HepG2 (cell line): ENCODE results near the gene RHBDD2. TPM values are rescaled to one million over a fixed set of nuclear protein-coding genes. Genes with fewer than 3 reads are reported as not detected.

Experiments used
- ATAC-seq: fragments of 200-7000 bp; cut with Tn5 transposase; 3 replicates; pipeline ENCODE4 v1.9.1; 2020; ENCODE audit warnings: mild to moderate bottlenecking, moderate library complexity
- BruUV-seq: library from RNA; stranded (reverse); fragments of 400-500 nt; replicated peaks from 2 replicates; lab custom pipeline; 2021; lab: Mats Ljungman, UMichigan
- CTCF ChIA-PET: fragments of 300-600 bp; formaldehyde crosslinking; extraction: SDS; loops from one replicate; lab custom pipeline; 2021; ENCODE audit warnings: low total read pairs, inconsistent platforms, low intra/inter-chr PET ratio; lab: Yijun Ruan, JAX
- POLR2A ChIA-PET: fragments of 350-600 bp; sonication (Branson Sonifier 250); formaldehyde crosslinking; loops from one replicate; lab custom pipeline; 2020; ENCODE audit warnings: antibody characterized with exemption, inconsistent platforms; lab: Yijun Ruan, JAX
- DNase-seq: peaks from one replicate; pipeline ENCODE4 v3.0.0-alpha.2; 2015; ENCODE audit warnings: low spot score
- FAIRE-seq: peaks from 3 replicates; lab custom pipeline; 2011; peaks lifted over from hg19 to GRCh38; lab: Jason Lieb, UNC
- H2AFZ ChIP-seq: one replicate; pipeline ENCODE4 v1.6.1; 2011; ENCODE audit warnings: low read length, inconsistent platforms
- H3K27ac ChIP-seq: fragments of 300-600 bp; 3 replicates; pipeline ENCODE4 v1.8.0; 2011; ENCODE audit warnings: mixed run types, mild to moderate bottlenecking, mixed read lengths, low read length, inconsistent platforms; ENCODE audit not compliant: insufficient read depth; ENCODE audit errors: extremely low read length
- H3K27me3 ChIP-seq, 2 experiments: fragments of 200-600 bp in 1 of 2; 2 replicates in 1 of 2; 3 replicates in 1 of 2; pipeline versions ENCODE4 v1.6.0 to v1.8.0; 2011; ENCODE audit warnings: low read length in 2 of 2, mild to moderate bottlenecking in 2 of 2, moderate library complexity in 2 of 2, inconsistent platforms in 1 of 2; ENCODE audit not compliant: insufficient read depth in 2 of 2, control insufficient read depth in 1 of 2
- H3K36me3 ChIP-seq, 2 experiments: fragments of 200-600 bp in 1 of 2; replicated peaks in 1 of 2; 2 replicates in 1 of 2; 3 replicates in 1 of 2; pipeline versions ENCODE4 v1.5.1 to v1.8.0; 2011; ENCODE audit warnings: low read length in 2 of 2, inconsistent platforms in 1 of 2; ENCODE audit not compliant: insufficient read depth in 2 of 2, control insufficient read depth in 1 of 2
- H3K4me1 ChIP-seq: 2 replicates; pipeline ENCODE4 v1.5.1; 2012; ENCODE audit warnings: low read length, inconsistent platforms; ENCODE audit not compliant: insufficient read depth
- H3K4me2 ChIP-seq: 2 replicates; pipeline ENCODE4 v1.6.0; 2011; ENCODE audit warnings: low read depth, low read length, inconsistent platforms
- H3K4me3 ChIP-seq, 3 experiments: fragments of 200-600 bp in 1 of 3; sonication (generic), shearing (Covaris generic) in 1 of 3; replicated peaks in 1 of 3; 2 replicates each; pipeline ENCODE4 v1.5.1; 2011 to 2016; ENCODE audit warnings: low read length in 3 of 3, inconsistent platforms in 2 of 3, low read depth in 2 of 3, mild to moderate bottlenecking in 2 of 3, control low read depth in 1 of 3, mixed read lengths in 1 of 3; ENCODE audit not compliant: insufficient read depth in 1 of 3
- H3K79me2 ChIP-seq: one replicate; pipeline ENCODE4 v1.6.1; 2011; ENCODE audit warnings: low read length, inconsistent platforms; ENCODE audit not compliant: insufficient read depth
- H3K9ac ChIP-seq: 2 replicates; pipeline ENCODE4 v1.6.0; 2011; ENCODE audit warnings: mild to moderate bottlenecking, low read depth, low read length, inconsistent platforms; ENCODE audit not compliant: insufficient read depth
- H3K9me3 ChIP-seq: 2 replicates; pipeline ENCODE4 v1.5.1; 2012; ENCODE audit warnings: mild to moderate bottlenecking, low read length
- H4K20me1 ChIP-seq: 2 replicates; pipeline ENCODE4 v1.6.0; 2011; ENCODE audit warnings: inconsistent platforms, mild to moderate bottlenecking, low read length, moderate library complexity; ENCODE audit not compliant: insufficient read depth
- HNRNPL ChIP-seq: fragments of 200-400 bp; formaldehyde crosslinking; IDR thresholded peaks from 2 replicates; pipeline ENCODE4 v1.6.1; 2017; ENCODE audit warnings: mild to moderate bottlenecking, low read depth, low read length
- KLF6 ChIP-seq: IDR thresholded peaks from 2 replicates; pipeline ENCODE4 v1.8.0; 2016; ENCODE audit warnings: missing biosample characterization, missing genetic modification reagents
- MXD4 ChIP-seq: IDR thresholded peaks from 2 replicates; pipeline ENCODE4 v1.6.1; 2016; ENCODE audit warnings: mild to moderate bottlenecking, missing biosample characterization, missing genetic modification reagents
- NFE2L1 ChIP-seq: sonication (generic); formaldehyde crosslinking; IDR thresholded peaks from 2 replicates; pipeline ENCODE4 v1.4.0; 2020; ENCODE audit warnings: missing genetic modification reagents, mild to moderate bottlenecking, borderline replicate concordance
- NR2C2 ChIP-seq: sonication (generic); formaldehyde crosslinking; IDR thresholded peaks from 2 replicates; pipeline ENCODE4 v1.4.0; 2020; ENCODE audit warnings: missing genetic modification reagents, mild to moderate bottlenecking, moderate library complexity, borderline replicate concordance
- RBFOX2 ChIP-seq: fragments of 200-400 bp; formaldehyde crosslinking; IDR thresholded peaks from 2 replicates; pipeline ENCODE4 v1.6.1; 2017; ENCODE audit warnings: low read depth, mild to moderate bottlenecking, low read length
- RXRB ChIP-seq: IDR thresholded peaks from 2 replicates; pipeline ENCODE4 v1.6.1; 2016; ENCODE audit warnings: borderline replicate concordance, missing genetic modification reagents, missing compliant biosample characterization
- SNAI1 ChIP-seq: sonication (generic); formaldehyde crosslinking; IDR thresholded peaks from 2 replicates; pipeline ENCODE4 v1.5.0; 2020; ENCODE audit warnings: mild to moderate bottlenecking, missing genetic modification reagents, borderline replicate concordance
- ZBTB49 ChIP-seq: sonication (generic); formaldehyde crosslinking; IDR thresholded peaks from 2 replicates; pipeline ENCODE4 v1.4.0; 2020; ENCODE audit warnings: missing genetic modification reagents, borderline replicate concordance
- ZFAT ChIP-seq: sonication (generic); formaldehyde crosslinking; conservative IDR thresholded peaks from 2 replicates; pipeline ENCODE4 v1.8.1; 2023; ENCODE audit warnings: missing genetic modification reagents, inconsistent platforms
- ZNF121 ChIP-seq: sonication (generic); formaldehyde crosslinking; IDR thresholded peaks from 2 replicates; pipeline ENCODE4 v1.5.0; 2020; ENCODE audit warnings: mild to moderate bottlenecking, missing genetic modification reagents
- ZNF550 ChIP-seq: sonication (generic); formaldehyde crosslinking; IDR thresholded peaks from 2 replicates; pipeline ENCODE4 v1.4.0; 2020; ENCODE audit warnings: mild to moderate bottlenecking, missing genetic modification reagents, borderline replicate concordance
- WGBS: methylation state at CpG from one replicate; pipeline ENCODE4 v1.1.6; 2017; ENCODE audit warnings: low lambda C conversion rate; 5-methylcytosine and 5-hydroxymethylcytosine counted together
- in situ Hi-C: cut with HindIII; loops from 2 replicates; pipeline ENCODE4 v1.10.0; 2017; ENCODE audit warnings: low pct_unique_long_range_greater_than_20kb; ENCODE audit not compliant: extremely low pct_ligation_motif_present
- intact Hi-C: fragments of 100-400 bp; cut with micrococcal nuclease; formaldehyde crosslinking; loops from one replicate; pipeline ENCODE4 v1.10.0; 2022; ENCODE audit not compliant: unreplicated experiment
- polyA plus RNA-seq, 8 experiments: library from polyadenylated mRNA; depleted of rRNA in 3 of 8; stranded (reverse) in 7 of 8; unstranded in 1 of 8; fragments of >200 nt; fragmentation: Illumina TruSeq in 4 of 8; extraction: Trizol in 4 of 8; gene quantifications; 2 replicates each; pipeline versions ENCODE4 v1.2.1 to v1.2.3, GENCODE V29; 2011 to 2016; ENCODE audit warnings: low read depth in 4 of 8, missing spikeins in 1 of 8, mixed read lengths in 1 of 8; ENCODE audit not compliant: insufficient read depth in 1 of 8
- total RNA-seq, 5 experiments: library from RNA; depleted of rRNA; stranded (reverse); fragments of >200 nt; fragmentation: Illumina TruSeq; extraction: Trizol; gene quantifications; 2 replicates each; pipeline ENCODE4 v1.2.3, GENCODE V29; 2016; ENCODE audit warnings: low read depth in 1 of 5
- TF ChIP-seq, protein P1 (sequence below): sonication (generic); formaldehyde crosslinking; IDR thresholded peaks from 2 replicates; pipeline ENCODE4 v1.5.1; 2020; ENCODE audit warnings: missing genetic modification reagents, mild to moderate bottlenecking, borderline replicate concordance
- TF ChIP-seq, protein P2 (sequence below): sonication (generic); formaldehyde crosslinking; IDR thresholded peaks from 2 replicates; pipeline ENCODE4 v1.5.1; 2020; ENCODE audit warnings: missing genetic modification reagents, mild to moderate bottlenecking, borderline replicate concordance
- TF ChIP-seq, protein P3 (sequence below): sonication (generic); formaldehyde crosslinking; IDR thresholded peaks from 2 replicates; pipeline ENCODE4 v1.5.0; 2020; ENCODE audit warnings: mild to moderate bottlenecking, missing genetic modification reagents

RHBDD2 gene
- total and polyA plus RNA-seq, 2 of the 13 experiments (the other 11 are each of a cell fraction or from before 2014, with no cell fraction given), result 23.1 to 26.4 TPM

- Histone ChIP-seq H3K79me2 (no peaks in the 10 kb centered on the region), H3K4me1 (peaks cover 76% of the 10 kb centered on the region), H3K4me2 (peak overlapping the region; percentile 85), H3K27ac (peak overlapping the region; percentile 98), H3K9ac (peak overlapping the region; percentile 75), H2AFZ (no peak overlapping the region), H4K20me1 (no peaks in the 10 kb centered on the region), H3K36me3 (no peaks in the 10 kb centered on the region), H3K27me3 (no peaks in the 10 kb centered on the region), H3K4me3 (peak overlapping the region in 1 of 3 experiments; percentile 55; a peak in 4 of 6 replicates), H3K9me3 (no peaks in the 10 kb centered on the region)
- DNase-seq, result peak; percentile 97
- ATAC-seq, result peak; percentile 88
- in situ Hi-C loops (no loop called here), intact Hi-C loops (loop anchor here (1.0 to 2.0 kb wide), 4 partner anchors 9 to 51 kb away; partner anchors contain the start of gene POR)
- WGBS, result 1% methylated on average over 12 of the region's 17 CpGs
- peak; percentile 98 for FAIRE-seq
- POLR2A ChIA-PET, result interaction anchor here (1.0 to 3.7 kb wide), 16 partner anchors 9 to 203 kb away, joined by 3 to 78 read pairs (median 4); partner anchors contain the start of genes MDH2, POR, RHBDD2 and STYXL1
- BruUV-seq, result TSS peak; percentile 63
- CTCF ChIA-PET, result no interaction called here
- TF ChIP-seq RBFOX2, result no peak
- no peak for TF ChIP-seq NFE2L1
- TF ChIP-seq ZNF121 (CRISPR knock-in tag), result peak; percentile 83; the same call in 1 of the 2 replicates
- peak; percentile 87; the same call in 1 of the 2 replicates for TF ChIP-seq HNRNPL
- peak; percentile 83 for TF ChIP-seq MXD4 (CRISPR knock-in tag)
- TF ChIP-seq, protein P1, sequence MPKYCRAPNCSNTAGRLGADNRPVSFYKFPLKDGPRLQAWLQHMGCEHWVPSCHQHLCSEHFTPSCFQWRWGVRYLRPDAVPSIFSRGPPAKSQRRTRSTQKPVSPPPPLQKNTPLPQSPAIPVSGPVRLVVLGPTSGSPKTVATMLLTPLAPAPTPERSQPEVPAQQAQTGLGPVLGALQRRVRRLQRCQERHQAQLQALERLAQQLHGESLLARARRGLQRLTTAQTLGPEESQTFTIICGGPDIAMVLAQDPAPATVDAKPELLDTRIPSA (CRISPR knock-in tag), result no peak
- no peak for TF ChIP-seq ZFAT (CRISPR knock-in tag)
- TF ChIP-seq, protein P2, sequence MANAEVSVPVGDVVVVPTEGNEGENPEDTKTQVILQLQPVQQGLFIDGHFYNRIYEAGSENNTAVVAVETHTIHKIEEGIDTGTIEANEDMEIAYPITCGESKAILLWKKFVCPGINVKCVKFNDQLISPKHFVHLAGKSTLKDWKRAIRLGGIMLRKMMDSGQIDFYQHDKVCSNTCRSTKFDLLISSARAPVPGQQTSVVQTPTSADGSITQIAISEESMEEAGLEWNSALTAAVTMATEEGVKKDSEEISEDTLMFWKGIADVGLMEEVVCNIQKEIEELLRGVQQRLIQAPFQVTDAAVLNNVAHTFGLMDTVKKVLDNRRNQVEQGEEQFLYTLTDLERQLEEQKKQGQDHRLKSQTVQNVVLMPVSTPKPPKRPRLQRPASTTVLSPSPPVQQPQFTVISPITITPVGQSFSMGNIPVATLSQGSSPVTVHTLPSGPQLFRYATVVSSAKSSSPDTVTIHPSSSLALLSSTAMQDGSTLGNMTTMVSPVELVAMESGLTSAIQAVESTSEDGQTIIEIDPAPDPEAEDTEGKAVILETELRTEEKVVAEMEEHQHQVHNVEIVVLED (CRISPR knock-in tag), result peak; percentile 36
- peak; percentile 70; the same call in 1 of the 2 replicates for TF ChIP-seq NR2C2 (CRISPR knock-in tag)
- TF ChIP-seq ZNF550 (CRISPR knock-in tag), result no peak
- TF ChIP-seq RXRB (CRISPR knock-in tag), result peak; percentile 79
- TF ChIP-seq KLF6 (CRISPR knock-in tag), result peak; percentile 92
- TF ChIP-seq SNAI1, result no peak
- no peak for TF ChIP-seq ZBTB49
- TF ChIP-seq, protein P3, sequence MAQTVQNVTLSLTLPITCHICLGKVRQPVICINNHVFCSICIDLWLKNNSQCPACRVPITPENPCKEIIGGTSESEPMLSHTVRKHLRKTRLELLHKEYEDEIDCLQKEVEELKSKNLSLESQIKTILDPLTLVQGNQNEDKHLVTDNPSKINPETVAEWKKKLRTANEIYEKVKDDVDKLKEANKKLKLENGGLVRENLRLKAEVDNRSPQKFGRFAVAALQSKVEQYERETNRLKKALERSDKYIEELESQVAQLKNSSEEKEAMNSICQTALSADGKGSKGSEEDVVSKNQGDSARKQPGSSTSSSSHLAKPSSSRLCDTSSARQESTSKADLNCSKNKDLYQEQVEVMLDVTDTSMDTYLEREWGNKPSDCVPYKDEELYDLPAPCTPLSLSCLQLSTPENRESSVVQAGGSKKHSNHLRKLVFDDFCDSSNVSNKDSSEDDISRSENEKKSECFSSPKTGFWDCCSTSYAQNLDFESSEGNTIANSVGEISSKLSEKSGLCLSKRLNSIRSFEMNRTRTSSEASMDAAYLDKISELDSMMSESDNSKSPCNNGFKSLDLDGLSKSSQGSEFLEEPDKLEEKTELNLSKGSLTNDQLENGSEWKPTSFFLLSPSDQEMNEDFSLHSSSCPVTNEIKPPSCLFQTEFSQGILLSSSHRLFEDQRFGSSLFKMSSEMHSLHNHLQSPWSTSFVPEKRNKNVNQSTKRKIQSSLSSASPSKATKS (CRISPR knock-in tag), result no peak
These were observed 27.2 kb downstream of the RHBDD2 start for GRCh38 chr7:75905785-75906604.
